ENCODE data around the gene DGKG. TPM values are rescaled to one million over a fixed set of nuclear protein-coding genes. Genes with fewer than 3 reads are reported as not detected.

Gene DGKG
- total RNA-seq, 3 donors from 2014 or later (not counting 1 experiment from before 2014, with no cell fraction given): 0.25 to 1.6 (median 0.63) TPM

GRCh38 chr3:186208296-186208989 lies 153.6 kb downstream of the DGKG start:
- 76% methylated on average over 8 of the region's 8 CpGs for WGBS (ENCODE audit: insufficient coverage)
- intact Hi-C loops (cut with micrococcal nuclease): no loop called here
- no peak overlapping the region for H3K27ac Mint-ChIP-seq
- H3K36me3 Mint-ChIP-seq: no peaks in the 10 kb centered on the region
- ATAC-seq: no peak
- H3K4me3 Mint-ChIP-seq: no peak overlapping the region
- TF ChIP-seq CTCF (IDR thresholded peaks at IDR 0.05): no peak
- H3K4me1 ChIP-seq (ENCODE audit: control insufficient read depth, insufficient read depth, low read length): peaks cover 4% of the 10 kb centered on the region
- no peaks in the 10 kb centered on the region for H3K9me3 Mint-ChIP-seq
- H3K4me1 Mint-ChIP-seq: no peaks in the 10 kb centered on the region
- H3K27me3 ChIP-seq (ENCODE audit: control insufficient read depth, insufficient read depth, low read length): no peaks in the 10 kb centered on the region
- H3K27me3 Mint-ChIP-seq (ENCODE audit: low read depth in 2 of 2): peaks cover 0 to 2% of the 10 kb centered on the region in 2 donors
- H3K27ac ChIP-seq (ENCODE audit: low read length): no peak overlapping the region
- no peak overlapping the region for H3K4me3 ChIP-seq (ENCODE audit: low read length)
- no peaks in the 10 kb centered on the region for H3K9me3 ChIP-seq (ENCODE audit: control insufficient read depth, insufficient read depth, low read length)
- DNase-seq: peak in 1 of 2 donors; percentile 8
- H3K36me3 ChIP-seq (ENCODE audit: control insufficient read depth, insufficient read depth, low read length): no peaks in the 10 kb centered on the region

GRCh38 chr3:186207515-186207914 lies 154.5 kb downstream of the DGKG start:
- H3K4me3 ChIP-seq (ENCODE audit: low read length): no peak overlapping the region
- peaks cover 4% of the 10 kb centered on the region for H3K4me1 ChIP-seq (ENCODE audit: control insufficient read depth, insufficient read depth, low read length)
- no peak overlapping the region for H3K4me3 Mint-ChIP-seq
- TF ChIP-seq CTCF (IDR thresholded peaks at IDR 0.05): no peak
- no peaks in the 10 kb centered on the region for H3K27me3 ChIP-seq (ENCODE audit: control insufficient read depth, insufficient read depth, low read length)
- H3K27ac Mint-ChIP-seq: no peak overlapping the region
- 90% methylated on average over 3 of the region's 3 CpGs for WGBS (ENCODE audit: insufficient coverage)
- no peaks in the 10 kb centered on the region for H3K36me3 Mint-ChIP-seq
- ATAC-seq: no peak
- DNase-seq: no peak
- no peaks in the 10 kb centered on the region for H3K36me3 ChIP-seq (ENCODE audit: control insufficient read depth, insufficient read depth, low read length)
- H3K4me1 Mint-ChIP-seq: no peaks in the 10 kb centered on the region
- H3K27me3 Mint-ChIP-seq (ENCODE audit: low read depth in 2 of 2): peaks cover 2 to 7% of the 10 kb centered on the region in 2 donors
- H3K9me3 ChIP-seq (ENCODE audit: control insufficient read depth, insufficient read depth, low read length): no peaks in the 10 kb centered on the region
- no peaks in the 10 kb centered on the region for H3K9me3 Mint-ChIP-seq
- intact Hi-C loops (cut with micrococcal nuclease): no loop called here
- H3K27ac ChIP-seq (ENCODE audit: low read length): no peak overlapping the region

- 92% methylated on average over 3 of the region's 4 CpGs for WGBS (ENCODE audit: insufficient coverage)
- no peaks in the 10 kb centered on the region for H3K36me3 Mint-ChIP-seq
- no peaks in the 10 kb centered on the region for H3K9me3 Mint-ChIP-seq
- H3K27ac Mint-ChIP-seq: no peak overlapping the region
- ATAC-seq: no peak
- no peaks in the 10 kb centered on the region for H3K9me3 ChIP-seq (ENCODE audit: control insufficient read depth, insufficient read depth, low read length)
- no peaks in the 10 kb centered on the region for H3K4me1 Mint-ChIP-seq
- no peak for DNase-seq
- H3K36me3 ChIP-seq (ENCODE audit: control insufficient read depth, insufficient read depth, low read length): no peaks in the 10 kb centered on the region
- no peak overlapping the region for H3K4me3 ChIP-seq (ENCODE audit: low read length)
- no peak overlapping the region for H3K4me3 Mint-ChIP-seq
- no peak overlapping the region for H3K27ac ChIP-seq (ENCODE audit: low read length)
- H3K27me3 Mint-ChIP-seq (ENCODE audit: low read depth in 2 of 2): peaks cover 5 to 11% of the 10 kb centered on the region in 2 donors
- TF ChIP-seq CTCF (IDR thresholded peaks at IDR 0.05): no peak
- H3K27me3 ChIP-seq (ENCODE audit: control insufficient read depth, insufficient read depth, low read length): peaks cover 10% of the 10 kb centered on the region
- no peaks in the 10 kb centered on the region for H3K4me1 ChIP-seq (ENCODE audit: control insufficient read depth, insufficient read depth, low read length)
- intact Hi-C loops (cut with micrococcal nuclease): no loop called here
Observed at GRCh38 chr3:186200726-186201125, 161.3 kb downstream of the DGKG start.

- H3K9me3 Mint-ChIP-seq: no peaks in the 10 kb centered on the region
- Histone ChIP-seq H3K27ac (ENCODE audit: low read length) (no peak overlapping the region), H3K4me1 (ENCODE audit: control insufficient read depth, insufficient read depth, low read length) (peaks cover 11% of the 10 kb centered on the region), H3K27me3 (ENCODE audit: control insufficient read depth, insufficient read depth, low read length) (peaks cover 23% of the 10 kb centered on the region), H3K36me3 (ENCODE audit: control insufficient read depth, insufficient read depth, low read length) (no peaks in the 10 kb centered on the region), H3K4me3 (ENCODE audit: low read length) (no peak overlapping the region), H3K9me3 (ENCODE audit: control insufficient read depth, insufficient read depth, low read length) (no peaks in the 10 kb centered on the region)
- ATAC-seq (no peak), DNase-seq (no peak)
- 95% methylated on average over 2 of the region's 2 CpGs for WGBS (ENCODE audit: insufficient coverage)
- intact Hi-C loops (cut with micrococcal nuclease): no loop called here
- H3K36me3 Mint-ChIP-seq: no peaks in the 10 kb centered on the region
- TF ChIP-seq CTCF (IDR thresholded peaks at IDR 0.05): no peak
- no peak overlapping the region for H3K4me3 Mint-ChIP-seq
- no peak overlapping the region for H3K27ac Mint-ChIP-seq
- peaks cover 15 to 27% of the 10 kb centered on the region in 2 donors for H3K27me3 Mint-ChIP-seq (ENCODE audit: low read depth in 2 of 2)
- H3K4me1 Mint-ChIP-seq: peaks cover 0 to 6% of the 10 kb centered on the region in 2 donors
Observed at GRCh38 chr3:186198442-186198841, 163.6 kb downstream of the DGKG start.
